ENCODE results near the gene ZNF287. TPM values are rescaled to one million over a fixed set of nuclear protein-coding genes. Genes with fewer than 3 reads are reported as not detected.

The ZNF287 gene
- total RNA-seq, 1 experiment from 2014 or later: 7.9 TPM

DNA sequence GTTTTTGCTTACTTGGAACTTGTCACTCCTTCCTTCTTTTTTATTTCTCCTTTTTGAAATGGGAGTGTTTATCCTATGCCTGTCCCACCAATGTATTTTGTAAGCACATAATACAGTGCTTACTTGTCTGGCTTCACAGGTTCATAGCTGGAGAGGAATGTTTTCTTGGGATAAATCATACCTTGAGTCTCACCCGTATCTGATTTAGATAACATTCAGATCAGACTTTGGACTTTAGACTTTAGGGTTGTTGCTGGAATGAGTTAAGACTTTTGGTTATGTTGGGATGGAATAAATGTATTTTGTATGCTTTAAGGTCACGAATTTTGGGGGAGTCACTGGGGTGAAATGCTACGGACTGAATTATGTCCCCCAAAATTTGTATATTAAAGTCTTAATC, 64.0 kb downstream of the ZNF287 start:
- Histone ChIP-seq H3K27me3 (replicated peaks; ENCODE audit: control insufficient read depth, insufficient read depth, low read length) (no peaks in the 10 kb centered on the region), H3K9me3 (no peaks in the 10 kb centered on the region), H3K36me3 (ENCODE audit: control insufficient read depth, insufficient read depth, low read length) (no peaks in the 10 kb centered on the region), H3K4me3 (ENCODE audit: low read depth, low read length) (no peak overlapping the region), H3K4me1 (peaks cover 26% of the 10 kb centered on the region)
- Mint-ChIP-seq H3K4me3 (ENCODE audit: unreplicated experiment) (peak overlapping the region; percentile 17), H3K9me3 (ENCODE audit: unreplicated experiment) (peaks cover 17% of the 10 kb centered on the region), H3K36me3 (ENCODE audit: insufficient read depth, unreplicated experiment) (no peaks in the 10 kb centered on the region), H3K27me3 (ENCODE audit: insufficient read depth, unreplicated experiment) (no peaks in the 10 kb centered on the region), H3K27ac (ENCODE audit: unreplicated experiment) (peak overlapping the region; percentile 77), H3K4me1 (ENCODE audit: low read depth, unreplicated experiment) (peaks cover 40% of the 10 kb centered on the region)
- DNase-seq: peak in 1 of 2 experiments; percentile 38
- TF ChIP-seq, protein P1, sequence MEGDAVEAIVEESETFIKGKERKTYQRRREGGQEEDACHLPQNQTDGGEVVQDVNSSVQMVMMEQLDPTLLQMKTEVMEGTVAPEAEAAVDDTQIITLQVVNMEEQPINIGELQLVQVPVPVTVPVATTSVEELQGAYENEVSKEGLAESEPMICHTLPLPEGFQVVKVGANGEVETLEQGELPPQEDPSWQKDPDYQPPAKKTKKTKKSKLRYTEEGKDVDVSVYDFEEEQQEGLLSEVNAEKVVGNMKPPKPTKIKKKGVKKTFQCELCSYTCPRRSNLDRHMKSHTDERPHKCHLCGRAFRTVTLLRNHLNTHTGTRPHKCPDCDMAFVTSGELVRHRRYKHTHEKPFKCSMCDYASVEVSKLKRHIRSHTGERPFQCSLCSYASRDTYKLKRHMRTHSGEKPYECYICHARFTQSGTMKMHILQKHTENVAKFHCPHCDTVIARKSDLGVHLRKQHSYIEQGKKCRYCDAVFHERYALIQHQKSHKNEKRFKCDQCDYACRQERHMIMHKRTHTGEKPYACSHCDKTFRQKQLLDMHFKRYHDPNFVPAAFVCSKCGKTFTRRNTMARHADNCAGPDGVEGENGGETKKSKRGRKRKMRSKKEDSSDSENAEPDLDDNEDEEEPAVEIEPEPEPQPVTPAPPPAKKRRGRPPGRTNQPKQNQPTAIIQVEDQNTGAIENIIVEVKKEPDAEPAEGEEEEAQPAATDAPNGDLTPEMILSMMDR (IDR thresholded peaks at IDR 0.05; ENCODE audit: insufficient read depth in 1 of 2, low read depth in 1 of 2, low read length in 1 of 2, severe bottlenecking in 1 of 2, unreplicated experiment in 1 of 2): no peak
- BruUV-seq (replicated peaks): no TSS peak
- intact Hi-C loops (cut with micrococcal nuclease; ENCODE audit: unreplicated experiment): loop anchor here (1.0 kb wide), 1 partner anchor 13 kb away; the partner anchor contains the start of gene LRRC75A
- ChIA-PET CTCF (interaction anchor here (0.5 to 2.3 kb wide), 2 partner anchors 17 to 31 kb away, joined by 3 to 9 read pairs; no protein-coding TSS in a partner anchor), POLR2A (no interaction called here)

Other genes with a start within 250 kb of the ZNF287 start
- gene CENPV, start 215.7 kb downstream of the ZNF287 start, total RNA-seq (2022): 92.8 and 103 TPM in 2 replicates
- gene UBB, start 188.1 kb downstream of the ZNF287 start, total RNA-seq (2022): 1,900 and 1,904 TPM in 2 replicates
- gene TRPV2, start 153.6 kb downstream of the ZNF287 start, total RNA-seq (2022): 0.28 and 0.41 TPM in 2 replicates
- gene LRRC75A, start 77.0 kb downstream of the ZNF287 start, total RNA-seq (2022): 4.0 and 4.5 TPM in 2 replicates
- 6.2 and 7.6 TPM in 2 replicates for gene ZNF624, start 84.6 kb upstream of the ZNF287 start, total RNA-seq (2022)
- 17.0 and 18.1 TPM in 2 replicates for gene CCDC144A, start 121.0 kb upstream of the ZNF287 start, total RNA-seq (2022)

Measured in Caco-2 (cell line).